H9 (cell line): Measurements from ENCODE around the gene KCTD20. TPM values are rescaled to one million over a fixed set of nuclear protein-coding genes. Genes with fewer than 3 reads are reported as not detected.

Experiments
- DNase-seq: peaks from one replicate; pipeline ENCODE4 v3.0.0-alpha.2; 2017
- H2AFZ ChIP-seq: one replicate; pipeline ENCODE4 v1.6.1; 2013; ENCODE audit warnings: mild to moderate bottlenecking, low read length, control low read depth, moderate library complexity
- H2AK5ac ChIP-seq: 2 replicates; pipeline ENCODE4 v1.6.1; 2013; ENCODE audit warnings: low read length, control low read depth, mixed read lengths; ENCODE audit not compliant: insufficient read length
- H2BK120ac ChIP-seq: one replicate; pipeline ENCODE4 v1.6.1; 2013; ENCODE audit warnings: low read depth, mild to moderate bottlenecking, low read length, control low read depth, inconsistent platforms; ENCODE audit not compliant: poor library complexity, severe bottlenecking
- H2BK12ac ChIP-seq: 2 replicates; pipeline ENCODE4 v1.6.1; 2013; ENCODE audit warnings: low read length, control low read depth, mixed read lengths, low read depth; ENCODE audit not compliant: insufficient read length
- H2BK15ac ChIP-seq: 2 replicates; pipeline ENCODE4 v1.6.1; 2013; ENCODE audit warnings: low read depth, low read length, control low read depth
- H2BK20ac ChIP-seq: one replicate; pipeline ENCODE4 v1.6.1; 2013; ENCODE audit warnings: low read depth, mild to moderate bottlenecking, low read length, control low read depth, inconsistent platforms; ENCODE audit not compliant: poor library complexity, severe bottlenecking
- H2BK5ac ChIP-seq: 2 replicates; pipeline ENCODE4 v1.6.1; 2013; ENCODE audit warnings: low read length, control low read depth, mixed read lengths; ENCODE audit not compliant: insufficient read length
- H3K14ac ChIP-seq: 2 replicates; pipeline ENCODE4 v1.6.1; 2013; ENCODE audit warnings: low read length, control low read depth; ENCODE audit not compliant: insufficient read depth
- H3K18ac ChIP-seq: 2 replicates; pipeline ENCODE4 v1.6.1; 2013; ENCODE audit warnings: low read depth, mild to moderate bottlenecking, mixed read lengths, low read length, control low read depth; ENCODE audit not compliant: insufficient read length
- H3K23ac ChIP-seq: 2 replicates; pipeline ENCODE4 v1.6.1; 2013; ENCODE audit warnings: low read length, control low read depth, mixed read lengths, low read depth; ENCODE audit not compliant: insufficient read length
- H3K23me2 ChIP-seq: 2 replicates; pipeline ENCODE4 v1.6.1; 2013; ENCODE audit warnings: low read depth, mild to moderate bottlenecking, mixed read lengths, low read length, control low read depth; ENCODE audit not compliant: insufficient read length, poor library complexity, severe bottlenecking
- H3K27ac ChIP-seq: 2 replicates; pipeline ENCODE4 v1.5.1; 2013; ENCODE audit warnings: low read length, control low read depth, mixed read lengths, low read depth; ENCODE audit not compliant: insufficient read length
- H3K27me3 ChIP-seq: 2 replicates; pipeline ENCODE4 v1.6.1; 2013; ENCODE audit warnings: low read length, control low read depth, inconsistent platforms; ENCODE audit not compliant: insufficient read depth
- H3K4ac ChIP-seq: 2 replicates; pipeline ENCODE4 v1.6.1; 2013; ENCODE audit warnings: low read depth, mild to moderate bottlenecking, control low read depth, inconsistent platforms, low read length, moderate library complexity
- H3K4me1 ChIP-seq: 2 replicates; pipeline ENCODE4 v1.6.1; 2013; ENCODE audit warnings: low read length, control low read depth, inconsistent platforms; ENCODE audit not compliant: insufficient read depth
- H3K4me2 ChIP-seq: 2 replicates; pipeline ENCODE4 v1.6.1; 2013; ENCODE audit warnings: low read length, control low read depth, mixed read lengths; ENCODE audit not compliant: insufficient read length, insufficient read depth
- H3K56ac ChIP-seq: 2 replicates; pipeline ENCODE4 v1.6.1; 2013; ENCODE audit warnings: low read depth, mild to moderate bottlenecking, mixed read lengths, low read length, control low read depth; ENCODE audit not compliant: insufficient read length
- H3K79me1 ChIP-seq: 2 replicates; pipeline ENCODE4 v1.6.1; 2013; ENCODE audit warnings: low read depth, mild to moderate bottlenecking, moderate library complexity, low read length, control low read depth, inconsistent platforms; ENCODE audit not compliant: insufficient read depth, poor library complexity, severe bottlenecking
- H3K79me2 ChIP-seq: 2 replicates; pipeline ENCODE4 v1.6.1; 2013; ENCODE audit warnings: low read length, control low read depth, inconsistent platforms; ENCODE audit not compliant: insufficient read depth
- H3K9ac ChIP-seq: 2 replicates; pipeline ENCODE4 v1.6.1; 2013; ENCODE audit warnings: low read length, control low read depth, mixed read lengths; ENCODE audit not compliant: insufficient read length; ENCODE audit errors: extremely low read depth
- H3K9me3 ChIP-seq: one replicate; pipeline ENCODE4 v1.6.1; 2013; ENCODE audit warnings: low read depth, low read length, inconsistent platforms; ENCODE audit not compliant: control insufficient read depth
- H3T11ph ChIP-seq: one replicate; pipeline ENCODE4 v1.6.1; 2013; ENCODE audit warnings: mild to moderate bottlenecking, low read length, control low read depth, inconsistent platforms
- H4K20me1 ChIP-seq: one replicate; pipeline ENCODE4 v1.6.1; 2013; ENCODE audit not compliant: control insufficient read depth, insufficient read length, insufficient read depth
- H4K5ac ChIP-seq: 2 replicates; pipeline ENCODE4 v1.6.1; 2013; ENCODE audit warnings: low read depth, mild to moderate bottlenecking, mixed read lengths, low read length, control low read depth; ENCODE audit not compliant: insufficient read length
- H4K8ac ChIP-seq: replicated peaks from 2 replicates; pipeline ENCODE4 v1.6.1; 2013; ENCODE audit warnings: low read length, control low read depth, mixed read lengths, low read depth; ENCODE audit not compliant: insufficient read length
- H4K91ac ChIP-seq: 2 replicates; pipeline ENCODE4 v1.6.1; 2013; ENCODE audit warnings: low read depth, mild to moderate bottlenecking, moderate library complexity, mixed read lengths, low read length, control low read depth; ENCODE audit not compliant: insufficient read length
- H3K27ac Mint-ChIP-seq, 3 experiments: 2 replicates in 2 of 3; 3 replicates in 1 of 3; pipeline ENCODE4 v1.8.0; 2020 to 2021; ENCODE audit warnings: mixed read lengths in 3 of 3, mild to moderate bottlenecking in 1 of 3, moderate library complexity in 1 of 3
- H3K27me3 Mint-ChIP-seq: 2 replicates; pipeline ENCODE4 v1.8.0; 2021; ENCODE audit warnings: low read depth, mild to moderate bottlenecking, moderate library complexity, mixed read lengths
- H3K36me3 Mint-ChIP-seq, 3 experiments: 2 replicates in 2 of 3; 3 replicates in 1 of 3; pipeline ENCODE4 v1.8.0; 2020 to 2021; ENCODE audit warnings: low read depth in 3 of 3, mixed read lengths in 3 of 3; ENCODE audit not compliant: insufficient read depth in 1 of 3
- H3K4me1 Mint-ChIP-seq, 2 experiments: 2 replicates each; pipeline ENCODE4 v1.8.0; 2020; ENCODE audit warnings: mixed read lengths in 2 of 2
- H3K4me3 Mint-ChIP-seq, 2 experiments: 2 replicates in 1 of 2; 3 replicates in 1 of 2; pipeline ENCODE4 v1.8.0; 2020 to 2021; ENCODE audit warnings: mild to moderate bottlenecking in 2 of 2, mixed read lengths in 2 of 2, moderate library complexity in 1 of 2
- H3K9me3 Mint-ChIP-seq, 2 experiments: 2 replicates in 1 of 2; 3 replicates in 1 of 2; pipeline ENCODE4 v1.8.0; 2020; ENCODE audit warnings: mild to moderate bottlenecking in 2 of 2, mixed read lengths in 2 of 2, moderate library complexity in 1 of 2
- CTCF ChIP-seq: fragments of 200-600 bp; sonication (generic); conservative IDR thresholded peaks from 3 replicates; pipeline ENCODE4 v1.8.0; 2021; ENCODE audit warnings: antibody characterized with exemption, mild to moderate bottlenecking
- whole genome bisulfite sequencing: extraction: QIAGEN DNeasy Blood & Tissue Kit; methylation state at CpG from one replicate; pipeline ENCODE4 v1.1.7; 2013; ENCODE audit warnings: missing lambda C conversion rate, low lambda C conversion rate, mixed read lengths; ENCODE audit not compliant: insufficient read length; ENCODE audit errors: extremely low coverage; 5-methylcytosine and 5-hydroxymethylcytosine counted together
- total RNA-seq: library from RNA; stranded (reverse); gene quantifications from 2 replicates; pipeline ENCODE4 v1.2.1, GENCODE V29; 2021

Gene KCTD20
- total RNA-seq, 1 experiment from 2014 or later, result 22.6 TPM

GRCh38 chr6:36419310-36419709 is 23.5 kb upstream of the KCTD20 start:
- H2AFZ ChIP-seq, result no peak overlapping the region
- H3K9ac ChIP-seq, result no peak overlapping the region
- H3K4me1 ChIP-seq, result no peaks in the 10 kb centered on the region
- no peak overlapping the region for H4K91ac ChIP-seq
- no peak overlapping the region for H3K18ac ChIP-seq
- H2BK120ac ChIP-seq, result no peak overlapping the region
- H3K56ac ChIP-seq, result no peak overlapping the region
- no peak overlapping the region for H2AK5ac ChIP-seq
- H3K9me3 ChIP-seq, result no peaks in the 10 kb centered on the region
- no peak overlapping the region for H2BK20ac ChIP-seq
- no peak overlapping the region for H3T11ph ChIP-seq
- H3K23ac ChIP-seq, result no peak overlapping the region
- no peak overlapping the region for H3K27ac ChIP-seq
- Mint-ChIP-seq H3K4me1 (peaks cover 15 to 16% of the 10 kb centered on the region in 2 experiments), H3K4me3 (no peak overlapping the region), H3K36me3 (no peaks in the 10 kb centered on the region), H3K27me3 (no peaks in the 10 kb centered on the region), H3K9me3 (no peaks in the 10 kb centered on the region; a peak in 1 of 5 replicates), H3K27ac (no peak overlapping the region)
- H2BK5ac ChIP-seq, result no peak overlapping the region
- no peaks in the 10 kb centered on the region for H3K79me1 ChIP-seq
- H4K20me1 ChIP-seq, result no peaks in the 10 kb centered on the region
- no peaks in the 10 kb centered on the region for H3K27me3 ChIP-seq
- no peak for TF ChIP-seq CTCF
- peaks cover 9% of the 10 kb centered on the region for H3K23me2 ChIP-seq
- DNase-seq, result no peak
- H2BK15ac ChIP-seq, result no peak overlapping the region
- no peak overlapping the region for H2BK12ac ChIP-seq
- WGBS, result no CpG with 5 or more reads among the region's 1 CpG
- H3K4me2 ChIP-seq, result no peak overlapping the region
- no peaks in the 10 kb centered on the region for H3K79me2 ChIP-seq
- no peak overlapping the region for H3K14ac ChIP-seq
- no peak overlapping the region for H4K8ac ChIP-seq
- no peak overlapping the region for H3K4ac ChIP-seq
- no peak overlapping the region for H4K5ac ChIP-seq
